Endodermal cell (in vitro differentiated cells): ENCODE results near the gene XXYLT1. TPM values are rescaled to one million over a fixed set of nuclear protein-coding genes. Genes with fewer than 3 reads are reported as not detected.

Experiments
- DNase-seq: peaks from one replicate; pipeline ENCODE4 v3.0.0-alpha.2; 2017
- H3K27ac ChIP-seq: 2 replicates; pipeline ENCODE4 v1.5.1; 2013; ENCODE audit warnings: mild to moderate bottlenecking, low read depth, low read length, moderate library complexity
- H3K27me3 ChIP-seq: 2 replicates; pipeline ENCODE4 v1.6.1; 2013; ENCODE audit warnings: mild to moderate bottlenecking, low read length, moderate library complexity; ENCODE audit not compliant: insufficient read depth, control insufficient read depth, poor library complexity, severe bottlenecking
- H3K36me3 ChIP-seq: 2 replicates; pipeline ENCODE4 v1.7.0; 2013; ENCODE audit warnings: mild to moderate bottlenecking, low read length, moderate library complexity; ENCODE audit not compliant: control insufficient read depth, insufficient read depth
- H3K4me1 ChIP-seq: one replicate; pipeline ENCODE4 v1.7.0; 2013; ENCODE audit warnings: low read length; ENCODE audit not compliant: control insufficient read depth, insufficient read depth
- H3K4me3 ChIP-seq: 2 replicates; pipeline ENCODE4 v1.5.1; 2013; ENCODE audit warnings: mild to moderate bottlenecking, low read length, moderate library complexity
- H3K9ac ChIP-seq: 2 replicates; pipeline ENCODE4 v1.6.1; 2013; ENCODE audit warnings: mild to moderate bottlenecking, low read length, moderate library complexity; ENCODE audit not compliant: poor library complexity, severe bottlenecking; ENCODE audit errors: extremely low read depth
- H3K9me3 ChIP-seq: 2 replicates; pipeline ENCODE4 v1.6.1; 2013; ENCODE audit warnings: mild to moderate bottlenecking, low read length, moderate library complexity; ENCODE audit not compliant: control insufficient read depth
- H3K27ac Mint-ChIP-seq: 2 replicates; pipeline ENCODE4 v1.8.0; 2020; ENCODE audit warnings: mixed read lengths
- H3K27me3 Mint-ChIP-seq: 2 replicates; pipeline ENCODE4 v1.8.0; 2021; ENCODE audit warnings: mild to moderate bottlenecking, mixed read lengths; ENCODE audit not compliant: insufficient read depth
- H3K36me3 Mint-ChIP-seq: 2 replicates; pipeline ENCODE4 v1.8.0; 2020; ENCODE audit warnings: low read depth, mixed read lengths
- H3K4me1 Mint-ChIP-seq: 2 replicates; pipeline ENCODE4 v1.8.0; 2020; ENCODE audit warnings: mixed read lengths
- H3K4me3 Mint-ChIP-seq: 2 replicates; pipeline ENCODE4 v1.8.0; 2020; ENCODE audit warnings: mild to moderate bottlenecking, moderate library complexity, mixed read lengths
- H3K9me3 Mint-ChIP-seq: 2 replicates; pipeline ENCODE4 v1.8.0; 2020; ENCODE audit warnings: mild to moderate bottlenecking, mixed read lengths
- CTCF ChIP-seq: fragments of 200-600 bp; sonication (generic); conservative IDR thresholded peaks from 2 replicates; pipeline ENCODE4 v1.5.0; 2021; ENCODE audit warnings: antibody characterized with exemption, mild to moderate bottlenecking
- WGBS, 2 experiments: methylation state at CpG; one replicate each; pipeline versions ENCODE4 v1.1.5 to v1.1.7; 2013; ENCODE audit warnings: missing lambda C conversion rate in 2 of 2, mixed read lengths in 1 of 2; ENCODE audit not compliant: insufficient coverage in 1 of 2, insufficient read length in 1 of 2; 5-methylcytosine and 5-hydroxymethylcytosine counted together
- total RNA-seq, 2 donors: library from RNA; stranded (reverse); fragmentation: NEBNext Ultra II Directional in 1 of 2; extraction: Animal tissue kit (Norgen Biotek cat#: 25700) in 1 of 2; gene quantifications; 2 replicates in 1 of 2; 3 replicates in 1 of 2; pipeline ENCODE4 v1.2.1, GENCODE V29; 2021

XXYLT1 gene
- total RNA-seq, 2 donors from 2014 or later, result 35.5 to 38.3 TPM

- Mint-ChIP-seq H3K4me3 (no peak overlapping the region), H3K27me3 (no peaks in the 10 kb centered on the region), H3K9me3 (no peaks in the 10 kb centered on the region), H3K4me1 (peaks cover 9% of the 10 kb centered on the region), H3K36me3 (peaks cover 24% of the 10 kb centered on the region), H3K27ac (no peak overlapping the region)
- Histone ChIP-seq H3K27ac (no peak overlapping the region), H3K4me3 (no peak overlapping the region), H3K36me3 (peaks cover 8% of the 10 kb centered on the region), H3K9me3 (no peaks in the 10 kb centered on the region), H3K4me1 (peaks cover 2% of the 10 kb centered on the region), H3K27me3 (no peaks in the 10 kb centered on the region), H3K9ac (no peak overlapping the region)
- TF ChIP-seq CTCF, result no peak
- no peak for DNase-seq
These were observed 36.8 kb upstream of the XXYLT1 start for GRCh38 chr3:195307711-195308110.

- no peaks in the 10 kb centered on the region for H3K27me3 Mint-ChIP-seq
- Histone ChIP-seq H3K9ac (no peak overlapping the region), H3K9me3 (no peaks in the 10 kb centered on the region), H3K27me3 (no peaks in the 10 kb centered on the region), H3K4me3 (no peak overlapping the region), H3K27ac (no peak overlapping the region), H3K4me1 (peaks cover 2% of the 10 kb centered on the region), H3K36me3 (peaks cover 12% of the 10 kb centered on the region)
- TF ChIP-seq CTCF, result no peak
- no peak overlapping the region for H3K4me3 Mint-ChIP-seq
- 97 to 100% methylated on average over 2 to 4 of the region's 4 CpGs for WGBS, 2 experiments
- H3K36me3 Mint-ChIP-seq, result peaks cover 34% of the 10 kb centered on the region
- H3K4me1 Mint-ChIP-seq, result peaks cover 9% of the 10 kb centered on the region
- H3K9me3 Mint-ChIP-seq, result no peaks in the 10 kb centered on the region
- H3K27ac Mint-ChIP-seq, result no peak overlapping the region
- no peak for DNase-seq
These were observed 35.4 kb upstream of the XXYLT1 start for GRCh38 chr3:195306369-195306768.

GRCh38 chr3:195302431-195302830, 31.5 kb upstream of the XXYLT1 start:
- Histone ChIP-seq H3K9ac (no peak overlapping the region), H3K27ac (no peak overlapping the region), H3K9me3 (peaks cover 4% of the 10 kb centered on the region), H3K27me3 (no peaks in the 10 kb centered on the region), H3K36me3 (peaks cover 27% of the 10 kb centered on the region), H3K4me1 (peaks cover 2% of the 10 kb centered on the region), H3K4me3 (no peak overlapping the region)
- no peak for TF ChIP-seq CTCF
- Mint-ChIP-seq H3K27me3 (no peaks in the 10 kb centered on the region), H3K36me3 (peaks cover 52% of the 10 kb centered on the region), H3K4me1 (peaks cover 11% of the 10 kb centered on the region), H3K4me3 (no peak overlapping the region), H3K9me3 (peaks cover 1% of the 10 kb centered on the region), H3K27ac (no peak overlapping the region)
- WGBS, 2 experiments, result 92 to 94% methylated on average over 2 to 3 of the region's 3 CpGs
- no peak for DNase-seq
